COR-L47 (cell line): ENCODE measurements around the gene GANAB.
"Not testable (repeated sequence)": the region's sequence is repeated elsewhere in the genome, so short reads cannot be mapped to it uniquely, and the experiment has no call there.

Source experiments
- DNase-seq: peaks from one replicate; lab custom pipeline; 2025; lab: John Stamatoyannopoulos, UW

Gene GANAB

GRCh38 chr11:62645946-62646824, at the start of gene GANAB:
Gene GANAB, minus strand, starts transcription at chr11:62646613. Its CDS starts 14 bp downstream, at chr11:62646599.
- DNase-seq = peak; percentile 100

- DNase-seq = peak; percentile 43
Measured at GRCh38 chr11:62694455-62695167, 48.2 kb upstream of the GANAB start.

GRCh38 chr11:62693624-62694023, 47.2 kb upstream of the GANAB start:
- not testable (repeated sequence) for DNase-seq

GRCh38 chr11:62689421-62690183, 43.2 kb upstream of the GANAB start, which contains the start of gene LRRN4CL:
Gene LRRN4CL, minus strand, starts transcription at chr11:62689530. Its CDS starts 1,022 bp downstream, at chr11:62688508.
- DNase-seq = no peak

GRCh38 chr11:62688491-62688890, 42.1 kb upstream of the GANAB start:
- DNase-seq = no peak

GRCh38 chr11:62687508-62688396, 41.3 kb upstream of the GANAB start:
- DNase-seq = no peak

- DNase-seq = no peak
Measured at GRCh38 chr11:62682518-62682917, 36.1 kb upstream of the GANAB start.

GRCh38 chr11:62680825-62681240, 34.4 kb upstream of the GANAB start:
- peak; percentile 51 for DNase-seq

- peak; percentile 79 for DNase-seq
Measured at GRCh38 chr11:62678770-62679696, 32.6 kb upstream of the GANAB start, which contains the start of gene UBXN1. Gene UBXN1, minus strand, starts transcription at chr11:62679073. Its CDS starts 150 bp downstream, at chr11:62678923.

GRCh38 chr11:62678433-62678769, 32.0 kb upstream of the GANAB start:
- DNase-seq = no peak

- DNase-seq = no peak
Measured at GRCh38 chr11:62677714-62678113, 31.3 kb upstream of the GANAB start.

GRCh38 chr11:62677156-62677555, 30.7 kb upstream of the GANAB start:
- DNase-seq = no peak

- no peak for DNase-seq
Measured at GRCh38 chr11:62676698-62677097, 30.3 kb upstream of the GANAB start.

- DNase-seq = not testable (repeated sequence)
Measured at GRCh38 chr11:62675415-62675814, 29.0 kb upstream of the GANAB start.

- DNase-seq = no peak
Measured at GRCh38 chr11:62673196-62673525, 26.7 kb upstream of the GANAB start.

- peak; percentile 87 for DNase-seq
Measured at GRCh38 chr11:62671608-62672389, 25.4 kb upstream of the GANAB start, which contains the start of the genes LBHD1 and UQCC3. Gene LBHD1, minus strand, starts transcription at chr11:62672267. Its CDS starts 2,236 bp downstream, at chr11:62670031. Gene UQCC3, plus strand, starts transcription at chr11:62671673. Its CDS starts 73 bp downstream, at chr11:62671746.

GRCh38 chr11:62671236-62671607, 24.8 kb upstream of the GANAB start:
- no peak for DNase-seq

GRCh38 chr11:62669420-62670161, 23.2 kb upstream of the GANAB start:
- DNase-seq = no peak
